ENCODE data around the gene NRSN1.

Gene NRSN1

DNA sequence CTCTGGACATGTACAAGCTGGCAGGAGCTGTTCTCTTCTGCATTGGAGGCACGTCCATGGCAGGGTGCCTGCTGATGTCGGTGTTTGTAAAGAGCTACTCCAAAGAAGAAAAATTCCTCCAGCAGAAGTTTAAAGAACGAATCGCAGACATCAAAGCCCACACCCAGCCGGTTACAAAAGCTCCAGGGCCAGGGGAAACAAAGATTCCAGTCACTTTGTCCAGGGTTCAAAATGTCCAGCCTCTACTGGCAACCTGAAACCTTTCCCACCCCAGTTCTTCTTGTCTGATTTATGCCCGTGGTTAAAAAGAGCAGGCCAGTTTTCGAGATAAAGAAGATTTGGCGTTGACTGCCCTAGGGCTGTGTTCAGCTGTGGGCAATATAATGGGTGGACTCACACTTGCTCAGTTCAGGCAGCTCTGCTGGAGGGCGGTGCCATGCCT lies 19.7 kb downstream of the NRSN1 start:
- DNase-seq, result no peak

DNA sequence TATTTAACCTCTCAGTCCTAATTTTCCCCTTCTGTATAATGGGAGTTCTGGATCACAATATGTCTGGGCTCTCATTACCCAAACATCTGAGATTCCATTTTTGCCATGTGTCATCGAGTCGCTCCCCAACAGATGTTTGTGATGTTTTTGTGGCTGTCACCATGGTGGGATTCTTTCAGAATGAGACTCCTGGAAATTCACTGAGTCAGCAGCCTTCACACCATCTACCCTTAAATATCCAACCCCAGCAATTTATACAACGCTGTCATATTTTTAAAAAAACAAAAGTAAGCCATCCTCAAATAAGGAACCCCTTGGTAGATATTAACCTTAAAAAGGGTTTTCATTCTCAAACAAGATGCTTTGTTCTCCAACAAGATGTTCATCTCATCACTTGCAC lies 20.9 kb downstream of the NRSN1 start:
- no peak for DNase-seq

DNA sequence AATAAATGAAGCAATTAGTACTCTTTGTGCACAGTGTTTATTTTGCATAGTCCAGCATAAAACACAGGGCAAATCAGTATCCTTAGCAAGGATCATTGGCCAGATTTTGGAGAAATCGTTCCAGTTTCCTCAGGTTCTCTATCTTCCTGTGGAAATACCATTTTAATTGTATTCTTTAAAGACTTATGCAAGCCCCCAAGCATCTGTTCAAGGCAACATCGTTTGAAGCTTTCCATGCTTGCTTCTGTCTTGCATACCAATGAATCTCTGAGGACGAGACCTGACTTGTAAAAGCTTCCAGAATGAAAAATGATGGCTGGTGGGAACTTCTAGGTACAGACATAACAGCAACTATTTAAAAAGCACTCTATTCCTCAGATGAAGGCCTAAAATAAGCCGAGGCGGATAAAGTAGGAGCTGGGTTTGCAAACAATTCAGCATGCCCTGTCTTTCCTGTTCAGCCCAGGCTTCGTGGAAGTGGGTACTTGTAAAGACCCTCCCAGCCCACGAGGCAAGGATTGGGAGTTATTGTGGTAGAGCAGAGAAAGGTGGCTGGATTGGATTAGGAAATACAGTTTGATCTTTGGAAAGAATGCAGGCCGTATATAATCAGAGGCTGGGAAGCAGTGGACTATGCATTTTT lies 21.6 kb downstream of the NRSN1 start:
- DNase-seq, result no peak

DNA sequence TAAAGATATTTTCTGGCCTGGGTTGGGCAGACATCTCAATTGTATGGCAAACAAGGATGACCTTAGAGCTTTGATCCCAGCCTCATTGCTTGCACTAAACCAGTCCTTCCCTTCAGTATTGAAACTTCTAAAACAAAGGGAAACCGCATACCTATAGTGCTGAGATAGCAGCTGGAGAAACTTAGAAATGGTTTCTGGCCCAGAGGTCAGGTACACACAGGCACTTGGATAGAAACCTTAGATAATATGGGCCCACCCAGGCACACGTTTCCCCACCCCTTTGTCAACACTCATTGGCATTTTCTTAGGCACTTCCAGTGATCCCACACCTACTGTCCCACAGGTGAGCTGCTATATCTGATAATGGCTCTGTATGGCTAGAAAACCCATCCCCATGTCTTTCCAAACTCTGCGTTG lies 22.1 kb downstream of the NRSN1 start:
- DNase-seq, result no peak

DNA sequence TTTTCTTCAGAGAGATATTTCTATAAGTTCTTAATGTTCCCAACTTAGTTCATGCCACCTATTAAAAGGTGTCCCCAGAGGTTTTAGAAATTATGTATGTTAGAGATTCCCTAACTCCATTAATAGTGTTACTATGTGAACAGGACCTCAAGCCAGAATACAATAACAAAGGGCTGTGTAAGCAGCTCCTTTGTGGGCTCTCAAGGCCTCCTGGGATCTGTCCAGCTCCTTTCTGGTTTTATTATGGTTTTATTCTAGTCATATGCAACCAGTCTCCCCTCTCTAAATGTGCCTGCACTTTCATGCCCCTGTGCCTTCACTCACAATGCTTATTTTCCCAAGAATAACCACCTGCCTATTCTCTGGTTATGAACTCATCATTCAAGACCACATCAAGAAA lies 22.7 kb downstream of the NRSN1 start:
- DNase-seq, result no peak

DNA sequence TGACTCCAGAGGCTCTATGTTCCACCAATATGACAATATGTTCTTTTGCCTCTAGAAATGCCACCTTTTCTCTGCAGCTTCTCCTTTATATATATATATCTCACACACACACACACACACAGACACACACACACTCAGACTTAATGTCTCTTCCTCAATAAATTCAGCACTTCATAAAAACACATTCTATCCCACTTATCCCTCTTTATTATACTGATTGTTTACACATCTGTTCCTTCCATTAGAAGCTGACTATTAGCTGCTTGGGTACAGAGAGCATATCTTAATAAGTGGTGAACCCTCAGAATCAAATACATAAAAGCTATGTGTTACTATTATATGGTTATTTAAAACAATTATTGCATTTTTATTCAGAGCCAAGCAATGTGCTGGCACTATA lies 23.3 kb downstream of the NRSN1 start:
- no peak for DNase-seq

DNA sequence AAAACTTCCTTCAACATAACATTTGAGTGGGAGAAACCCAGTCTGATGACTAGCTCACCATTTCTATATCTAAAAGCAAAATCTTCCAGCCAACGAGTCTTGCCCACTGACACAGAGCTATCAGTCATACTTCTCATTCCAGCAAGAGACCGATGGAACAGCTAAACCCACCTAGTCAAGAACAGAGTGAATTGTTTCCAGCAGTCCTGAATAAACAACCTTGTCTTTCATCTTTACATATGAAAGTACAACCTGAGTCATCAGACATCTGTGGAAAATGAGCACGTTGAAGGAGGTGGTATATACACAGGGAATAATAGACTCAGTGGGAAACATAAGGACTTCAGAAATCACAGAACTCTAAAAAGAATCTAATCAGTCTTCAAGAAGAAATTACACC lies 23.8 kb downstream of the NRSN1 start:
- no peak for DNase-seq

DNA sequence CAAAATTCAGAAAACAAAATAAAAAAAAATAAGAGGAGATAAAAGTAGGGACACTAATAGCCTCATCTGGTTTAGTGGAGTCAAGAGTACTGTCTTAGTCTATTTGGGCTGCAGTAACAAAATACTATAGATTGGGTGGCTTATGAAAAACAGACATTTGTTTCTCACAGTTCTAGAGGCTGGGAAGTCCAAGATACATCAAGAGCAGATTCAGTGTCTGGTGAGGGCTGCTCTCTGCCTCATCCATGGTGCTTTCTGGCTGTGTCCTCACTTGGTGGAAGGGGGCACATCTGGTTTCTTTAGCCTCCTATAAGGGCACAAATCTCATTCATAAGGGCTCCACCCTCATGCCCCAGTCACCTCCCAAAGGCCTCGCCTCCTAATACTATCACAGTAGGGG lies 26.0 kb downstream of the NRSN1 start:
- DNase-seq, result no peak

DNA sequence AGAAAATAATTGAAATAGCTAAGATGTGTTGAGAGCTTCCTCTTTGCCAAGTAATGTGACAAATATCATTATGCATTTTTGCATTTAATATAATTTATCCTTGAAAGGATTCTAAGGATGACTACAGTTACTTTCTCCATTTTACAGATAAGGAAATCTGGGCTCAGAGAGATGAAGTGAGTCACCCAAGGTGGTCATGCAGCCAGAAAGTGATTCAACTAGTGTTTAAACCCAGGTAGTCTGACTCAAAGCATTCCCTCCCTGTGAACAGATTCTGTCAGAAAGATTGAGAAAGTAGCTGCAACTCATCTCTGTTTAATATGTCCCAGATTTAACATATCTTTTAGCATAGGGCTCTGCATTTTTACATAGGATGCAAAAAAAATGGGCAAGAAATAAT lies 28.1 kb downstream of the NRSN1 start:
- DNase-seq, result no peak

DNA sequence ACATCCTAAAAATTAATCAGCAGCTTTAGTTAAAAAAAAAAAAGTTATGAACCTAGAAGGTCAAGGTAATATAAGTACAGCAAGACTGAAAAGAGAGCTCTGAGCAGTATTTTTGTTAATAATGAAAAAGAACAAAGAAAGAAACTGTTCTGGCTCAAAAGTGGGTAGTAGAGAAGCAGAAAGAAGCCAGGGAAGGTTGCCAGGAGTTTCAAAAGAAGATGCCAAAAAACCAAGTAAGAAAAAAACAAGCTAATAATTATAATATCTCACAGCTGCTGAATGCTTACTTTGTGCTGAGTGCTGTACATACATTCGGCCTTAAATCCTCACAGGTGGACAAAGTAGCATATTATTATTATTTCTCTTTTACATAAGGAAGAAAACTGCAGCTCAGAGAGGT lies 31.9 kb downstream of the NRSN1 start:
- DNase-seq, result no peak

DNA sequence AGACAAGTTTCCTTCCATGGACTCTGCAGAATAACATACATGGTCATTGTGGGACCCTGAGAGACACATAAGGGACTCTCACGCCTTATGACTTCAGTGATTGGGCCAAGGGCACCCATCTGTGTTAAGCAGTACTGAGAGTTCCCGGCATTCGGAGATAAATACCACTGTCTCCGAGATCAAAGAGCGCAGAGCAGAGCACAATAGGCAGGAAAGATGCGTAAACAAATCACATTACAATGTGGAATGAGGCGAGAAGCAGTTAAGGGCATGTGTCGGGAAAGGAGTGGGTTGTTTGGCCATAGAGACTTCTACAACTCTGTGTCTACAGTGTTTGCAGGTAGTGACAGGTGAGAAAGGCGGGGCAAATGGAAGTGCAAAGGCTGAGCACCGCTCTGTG lies 57.6 kb downstream of the NRSN1 start:
- no peak for DNase-seq

DNA sequence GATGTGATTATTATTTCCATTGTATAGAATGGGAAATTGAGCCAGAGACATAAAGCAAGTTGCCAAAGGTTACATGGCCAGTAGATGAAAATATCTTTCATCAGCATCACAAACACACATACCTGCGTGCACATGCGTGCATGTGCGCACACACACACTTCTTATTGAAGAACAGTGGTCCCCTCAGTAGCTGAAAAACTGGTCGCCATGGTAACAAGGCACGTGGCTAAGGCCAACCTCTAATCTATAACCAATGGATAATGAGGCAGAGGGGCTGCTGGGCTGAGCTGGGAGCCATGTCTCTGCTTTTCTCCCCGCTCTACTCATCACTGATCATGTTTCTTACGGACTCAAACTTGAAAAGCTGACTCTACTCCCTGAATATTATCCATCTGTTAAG lies 60.3 kb downstream of the NRSN1 start:
- no peak for DNase-seq

DNA sequence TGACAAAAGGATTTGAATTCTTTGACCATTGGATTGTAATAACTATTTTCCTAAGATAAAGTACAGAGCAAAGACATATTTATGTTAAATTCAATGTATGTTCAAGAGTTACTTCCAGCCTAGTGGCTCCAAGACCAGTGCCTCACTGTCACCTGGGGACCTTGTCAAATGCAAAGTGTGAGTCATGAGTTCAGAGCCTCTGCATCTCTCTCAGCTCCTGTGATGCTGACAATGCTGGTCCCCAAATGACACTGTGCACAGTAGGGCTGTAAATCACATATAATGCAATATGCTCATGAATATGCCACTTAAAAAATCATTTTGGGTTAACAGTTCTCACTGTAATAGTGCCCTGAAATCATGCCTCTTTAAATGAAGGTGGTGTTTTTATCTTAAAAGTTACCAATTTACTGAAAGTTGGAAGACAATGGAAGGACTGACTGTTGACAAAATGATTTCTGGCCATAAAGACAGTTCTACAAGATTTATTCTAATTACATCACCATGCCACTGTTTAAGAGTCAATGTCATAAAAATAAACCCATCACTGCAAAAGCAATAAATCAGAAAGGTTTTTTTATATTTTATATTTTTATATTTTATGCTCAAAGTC lies 62.1 kb downstream of the NRSN1 start:
- no peak for DNase-seq

DNA sequence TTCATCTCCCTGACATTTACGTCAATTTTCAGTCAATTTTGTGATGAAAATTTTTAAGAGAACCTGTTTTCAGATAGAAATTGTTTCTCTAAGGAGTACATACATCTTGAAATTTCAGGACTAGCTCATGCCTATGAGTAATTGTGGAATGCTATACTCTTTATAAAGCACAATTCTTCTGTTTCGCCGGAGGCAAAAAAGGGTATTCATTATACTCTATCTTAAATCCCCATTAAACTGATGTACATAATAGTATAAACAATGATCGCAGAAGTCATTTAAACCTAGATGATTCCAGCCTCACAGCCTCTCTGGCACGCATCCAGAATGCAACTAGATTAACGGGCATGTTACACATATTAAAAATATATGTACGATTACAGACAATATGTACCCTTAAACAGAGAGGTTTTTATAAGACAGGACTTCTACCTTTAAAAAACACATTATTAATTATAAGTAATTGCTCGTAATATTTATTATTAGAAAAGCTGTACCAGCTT lies 62.6 kb downstream of the NRSN1 start:
- DNase-seq, result no peak

DNA sequence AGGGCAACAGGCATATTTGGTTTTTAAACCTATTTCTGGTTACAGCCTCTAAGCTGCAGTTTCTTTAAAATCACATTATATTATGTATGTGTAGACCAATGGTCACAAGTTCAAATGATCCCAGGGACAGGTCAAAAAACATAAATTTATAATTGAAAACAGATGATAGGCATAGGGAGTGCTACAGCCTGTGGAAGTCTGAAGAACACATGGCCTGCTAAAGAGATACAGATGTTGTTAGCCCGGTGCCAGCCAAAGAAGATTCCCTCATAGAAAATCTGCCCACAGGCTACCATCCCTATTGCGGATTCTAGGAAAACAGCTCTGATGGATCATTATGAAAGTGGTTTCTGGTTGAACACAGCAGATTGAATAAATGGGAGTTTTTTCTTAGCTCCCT lies 65.3 kb downstream of the NRSN1 start:
- no peak for DNase-seq

DNA sequence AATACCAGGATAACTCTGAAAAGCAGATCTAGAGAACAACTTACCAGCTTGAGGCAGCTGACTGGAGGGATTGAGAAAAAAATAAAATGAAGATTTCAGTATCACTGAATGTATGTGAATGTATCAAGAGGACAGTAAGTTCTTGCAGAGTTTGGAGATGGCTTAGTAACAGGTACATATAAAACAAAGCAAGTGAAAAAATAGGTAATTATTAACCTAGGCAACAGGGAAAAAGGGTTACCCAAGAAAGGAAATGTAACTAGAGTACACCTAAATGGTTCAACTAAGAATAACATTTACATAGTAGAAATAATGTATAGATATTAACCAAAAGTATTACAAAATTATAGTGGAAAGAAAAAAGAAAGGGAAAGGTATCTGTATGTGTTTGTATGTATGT lies 67.3 kb downstream of the NRSN1 start:
- DNase-seq, result no peak

DNA sequence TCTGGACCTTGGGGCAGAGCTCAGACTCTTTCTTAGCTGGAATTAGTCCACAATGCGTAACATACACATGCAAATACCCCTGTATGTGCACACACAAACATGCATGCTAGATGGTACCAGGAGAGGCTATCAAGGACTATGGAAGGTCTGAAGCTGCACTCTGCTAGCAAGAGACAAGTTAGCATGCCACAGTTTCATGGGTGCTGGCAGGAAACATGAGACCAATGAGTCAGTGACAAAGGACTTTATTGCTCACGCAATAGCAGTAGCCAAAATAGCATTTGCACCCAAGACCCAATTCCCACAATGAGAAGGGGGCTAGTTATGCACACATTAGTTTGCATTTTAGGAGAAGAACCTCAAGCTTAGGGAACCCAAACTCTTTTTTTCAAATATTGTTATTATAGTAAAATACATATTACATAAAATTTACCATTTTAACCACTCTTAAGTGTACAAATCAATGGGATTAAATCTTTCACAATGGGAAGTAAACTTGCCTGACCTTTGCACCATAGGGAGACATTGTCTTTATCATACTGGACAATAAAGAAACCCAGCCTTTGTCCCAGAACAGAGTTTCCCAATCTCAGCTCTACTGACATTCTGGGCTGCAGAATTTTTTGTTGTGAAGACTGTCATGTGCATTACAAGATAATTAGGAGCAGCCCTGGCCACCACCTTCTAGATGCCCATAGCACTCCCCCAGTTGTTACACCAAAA lies 69.1 kb downstream of the NRSN1 start:
- DNase-seq, result no peak

DNA sequence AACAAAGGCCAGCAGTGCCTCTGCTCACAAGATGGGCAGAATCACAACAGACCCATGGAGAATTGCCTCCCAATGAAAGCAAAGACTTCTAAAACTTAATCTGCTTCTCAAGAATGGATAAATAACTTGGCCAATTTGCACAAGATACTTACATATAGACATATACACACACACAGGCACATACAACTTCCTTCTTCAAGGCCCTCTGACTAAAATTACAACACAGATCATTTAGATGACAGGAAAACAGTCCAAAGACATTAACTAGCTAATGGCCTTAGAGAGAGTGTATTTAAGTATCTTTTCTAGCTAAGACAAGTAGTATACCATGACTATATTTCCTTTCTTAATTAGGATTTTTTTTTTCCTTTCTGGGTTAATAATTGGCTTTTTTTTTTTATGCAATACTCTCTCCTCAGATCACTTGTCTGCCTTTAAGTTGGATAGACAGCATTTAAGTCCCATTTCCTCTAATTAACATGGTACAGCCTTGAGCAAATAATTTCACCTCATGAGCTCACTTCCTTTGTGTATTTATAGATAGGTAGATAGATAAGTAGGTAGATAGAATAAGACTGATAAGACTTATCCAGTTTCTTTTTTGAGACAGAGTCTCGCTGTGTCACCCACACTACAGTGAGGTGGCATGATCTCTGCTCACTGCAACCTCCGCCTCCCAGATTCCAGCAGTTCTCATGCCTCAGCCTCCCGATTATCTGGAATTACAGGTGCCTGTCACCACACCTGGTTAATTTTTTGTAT lies 70.0 kb downstream of the NRSN1 start:
- no peak for DNase-seq

Data from activated naive CD4-positive, alpha-beta T cell treated with Interleukin-2 at 50 U/mL for 16 hours (primary cell).